Kidney (tissue), 14 donors: ENCODE results near the gene PRKCQ. TPM values are rescaled to one million over a fixed set of nuclear protein-coding genes. Genes with fewer than 3 reads are reported as not detected.

Experiments
- DNase-seq, 5 donors: peaks; one replicate each; pipeline ENCODE4 v3.0.0-alpha.2; 2013 to 2020
- FAIRE-seq: peaks from 2 replicates; lab custom pipeline; 2012; peaks lifted over from hg19 to GRCh38; lab: Jason Lieb, UNC
- H3K27ac ChIP-seq, 2 donors: one replicate each; pipeline ENCODE4 v1.7.0; 2013; ENCODE audit warnings: low read depth in 2 of 2, low read length in 2 of 2, inconsistent platforms in 1 of 2
- H3K27me3 ChIP-seq: one replicate; pipeline ENCODE4 v1.7.1; 2013; ENCODE audit warnings: low read length, inconsistent platforms; ENCODE audit not compliant: control insufficient read depth, insufficient read depth
- H3K36me3 ChIP-seq, 3 donors: one replicate each; pipeline versions ENCODE4 v1.7.0 to v1.7.1; 2013; ENCODE audit warnings: low read length in 3 of 3, control low read depth in 1 of 3, inconsistent platforms in 1 of 3; ENCODE audit not compliant: insufficient read depth in 3 of 3, control insufficient read depth in 2 of 3
- H3K4me1 ChIP-seq, 3 donors: one replicate each; pipeline versions ENCODE4 v1.7.0 to v1.7.1; 2013; ENCODE audit warnings: low read length in 3 of 3, inconsistent platforms in 1 of 3, low read depth in 1 of 3; ENCODE audit not compliant: control insufficient read depth in 2 of 3, insufficient read depth in 2 of 3
- H3K4me3 ChIP-seq, 3 donors: one replicate each; pipeline versions ENCODE4 v1.7.0 to v1.8.1; 2013; ENCODE audit warnings: low read length in 3 of 3, control low read depth in 1 of 3, inconsistent platforms in 1 of 3
- H3K9ac ChIP-seq, 3 donors: one replicate each; pipeline versions ENCODE4 v1.7.0 to v1.7.1; 2013; ENCODE audit warnings: low read length in 3 of 3, control low read depth in 1 of 3, inconsistent platforms in 1 of 3
- H3K9me3 ChIP-seq, 3 donors: one replicate each; pipeline versions ENCODE4 v1.7.0 to v1.7.1; 2013; ENCODE audit warnings: low read length in 3 of 3, control low read depth in 1 of 3, inconsistent platforms in 1 of 3; ENCODE audit not compliant: control insufficient read depth in 2 of 3, insufficient read depth in 1 of 3
- intact Hi-C: fragments of 100-400 bp; cut with DNase I; formaldehyde crosslinking; loops from one replicate; pipeline ENCODE4 v1.11.1; 2022
- polyA plus RNA-seq: library from polyadenylated mRNA; stranded (reverse); fragments of 350-450 nt; fragmentation: Illumina TruSeq; extraction: RNeasy Lipid Tissue Mini Kit (QIAGEN cat#74804); gene quantifications from one replicate; pipeline ENCODE4 v1.2.3, GENCODE V29; 2014; ENCODE audit warnings: low read depth, low replicate concordance; ENCODE audit not compliant: insufficient read depth
- total RNA-seq: library from RNA; stranded (reverse); fragmentation: NEBNext Ultra II Directional; extraction: Animal tissue kit (Norgen Biotek cat#: 25700); gene quantifications from one replicate; pipeline ENCODE4 v1.2.1, GENCODE V29; 2021
- TF ChIP-seq, protein P1 (sequence below): IDR thresholded peaks from 3 replicates; pipeline ENCODE4 v1.5.1; 2012; ENCODE audit warnings: mild to moderate bottlenecking, moderate library complexity, borderline replicate concordance; ENCODE audit not compliant: insufficient read depth; ENCODE audit errors: extremely low read depth
- donor health status: control.
- donor health status: control.
- donor health status: control.
- donor health status: control.
- donor health status: control.
- donor health status: DM: yes; HTN: yes; CAD: no.
- donor health status: Normal renal cell carcinoma (clear cell type).

The PRKCQ gene
- total and polyA plus RNA-seq, 2 donors from 2014 or later, result 6.1 to 17.5 TPM

GRCh38 chr10:6530966-6531365 is 49.1 kb downstream of the PRKCQ start:
- intact Hi-C loops, result no loop called here
- DNase-seq (no peak), FAIRE-seq (no peak)
- Histone ChIP-seq H3K9ac (no peak overlapping the region), H3K9me3 (no peaks in the 10 kb centered on the region), H3K4me1 (no peaks in the 10 kb centered on the region), H3K4me3 (no peak overlapping the region), H3K36me3 (no peaks in the 10 kb centered on the region), H3K27ac (no peak overlapping the region), H3K27me3 (no peaks in the 10 kb centered on the region)
- TF ChIP-seq, protein P1, sequence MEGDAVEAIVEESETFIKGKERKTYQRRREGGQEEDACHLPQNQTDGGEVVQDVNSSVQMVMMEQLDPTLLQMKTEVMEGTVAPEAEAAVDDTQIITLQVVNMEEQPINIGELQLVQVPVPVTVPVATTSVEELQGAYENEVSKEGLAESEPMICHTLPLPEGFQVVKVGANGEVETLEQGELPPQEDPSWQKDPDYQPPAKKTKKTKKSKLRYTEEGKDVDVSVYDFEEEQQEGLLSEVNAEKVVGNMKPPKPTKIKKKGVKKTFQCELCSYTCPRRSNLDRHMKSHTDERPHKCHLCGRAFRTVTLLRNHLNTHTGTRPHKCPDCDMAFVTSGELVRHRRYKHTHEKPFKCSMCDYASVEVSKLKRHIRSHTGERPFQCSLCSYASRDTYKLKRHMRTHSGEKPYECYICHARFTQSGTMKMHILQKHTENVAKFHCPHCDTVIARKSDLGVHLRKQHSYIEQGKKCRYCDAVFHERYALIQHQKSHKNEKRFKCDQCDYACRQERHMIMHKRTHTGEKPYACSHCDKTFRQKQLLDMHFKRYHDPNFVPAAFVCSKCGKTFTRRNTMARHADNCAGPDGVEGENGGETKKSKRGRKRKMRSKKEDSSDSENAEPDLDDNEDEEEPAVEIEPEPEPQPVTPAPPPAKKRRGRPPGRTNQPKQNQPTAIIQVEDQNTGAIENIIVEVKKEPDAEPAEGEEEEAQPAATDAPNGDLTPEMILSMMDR, result no peak

- H3K9ac ChIP-seq, result no peak overlapping the region
- H3K4me1 ChIP-seq, result no peaks in the 10 kb centered on the region
- no peaks in the 10 kb centered on the region for H3K36me3 ChIP-seq
- DNase-seq (no peak), FAIRE-seq (no peak)
- intact Hi-C loops, result no loop called here
- no peaks in the 10 kb centered on the region for H3K27me3 ChIP-seq
- no peak overlapping the region for H3K27ac ChIP-seq
- no peak overlapping the region for H3K4me3 ChIP-seq
- H3K9me3 ChIP-seq, result no peaks in the 10 kb centered on the region
- TF ChIP-seq, protein P1, result no peak
These were observed 49.8 kb downstream of the PRKCQ start for GRCh38 chr10:6530211-6530840.

GRCh38 chr10:6528198-6528950 is 51.7 kb downstream of the PRKCQ start:
- FAIRE-seq (no peak), DNase-seq (no peak)
- no peaks in the 10 kb centered on the region for H3K9me3 ChIP-seq
- no peaks in the 10 kb centered on the region for H3K4me1 ChIP-seq
- no peak overlapping the region for H3K27ac ChIP-seq
- intact Hi-C loops, result no loop called here
- TF ChIP-seq, protein P1, result no peak
- H3K9ac ChIP-seq, result no peak overlapping the region
- H3K36me3 ChIP-seq, result no peaks in the 10 kb centered on the region
- H3K4me3 ChIP-seq, result no peak overlapping the region
- no peaks in the 10 kb centered on the region for H3K27me3 ChIP-seq
